MM.1S (cell line): ENCODE data around the gene PIGC.

Experiments
- DNase-seq: peaks from one replicate; pipeline ENCODE4 v3.0.0-alpha.2; 2015
- H2AFZ ChIP-seq: fragments of 300-600 bp; sonication (generic); 2 replicates; pipeline ENCODE4 v1.6.0; 2016; ENCODE audit warnings: antibody characterized with exemption, low read length
- H3F3A ChIP-seq: fragments of 300-600 bp; sonication (generic); 2 replicates; pipeline ENCODE4 v1.6.1; 2016; ENCODE audit warnings: mild to moderate bottlenecking, antibody characterized with exemption, low read length, moderate library complexity, mixed read lengths; ENCODE audit not compliant: insufficient read depth
- H3K27ac ChIP-seq: fragments of 300-600 bp; sonication (generic); 2 replicates; pipeline ENCODE4 v1.5.1; 2016; ENCODE audit warnings: mild to moderate bottlenecking, low read length
- H3K27me3 ChIP-seq: fragments of 300-600 bp; sonication (generic); replicated peaks from 2 replicates; pipeline ENCODE4 v1.6.0; 2016; ENCODE audit warnings: low read length; ENCODE audit not compliant: insufficient read depth
- H3K36me3 ChIP-seq: fragments of 300-600 bp; sonication (generic); replicated peaks from 2 replicates; pipeline ENCODE4 v1.6.1; 2016; ENCODE audit warnings: mild to moderate bottlenecking, low read length, mixed read lengths; ENCODE audit not compliant: insufficient read depth
- H3K4me1 ChIP-seq: fragments of 300-600 bp; sonication (generic); 2 replicates; pipeline ENCODE4 v1.6.1; 2016; ENCODE audit warnings: low read length, mixed read lengths
- H3K4me2 ChIP-seq: fragments of 300-600 bp; sonication (generic); 2 replicates; pipeline ENCODE4 v1.6.0; 2016; ENCODE audit warnings: low read depth, low read length
- H3K4me3 ChIP-seq: fragments of 300-600 bp; sonication (generic); 2 replicates; pipeline ENCODE4 v1.5.1; 2016; ENCODE audit warnings: low read length, mixed read lengths
- H3K79me2 ChIP-seq: fragments of 300-600 bp; sonication (generic); 2 replicates; pipeline ENCODE4 v1.6.1; 2016; ENCODE audit warnings: mixed run types, low read length, mixed read lengths
- H3K9ac ChIP-seq: fragments of 300-600 bp; sonication (generic); 2 replicates; pipeline ENCODE4 v1.6.1; 2016; ENCODE audit warnings: low read length, mixed read lengths
- H3K9me2 ChIP-seq: fragments of 300-600 bp; sonication (generic); replicated peaks from 2 replicates; pipeline ENCODE4 v1.6.1; 2016; ENCODE audit warnings: mild to moderate bottlenecking, low read length, mixed read lengths; ENCODE audit not compliant: insufficient read depth
- H3K9me3 ChIP-seq: fragments of 300-600 bp; sonication (generic); replicated peaks from 2 replicates; pipeline ENCODE4 v1.6.1; 2016; ENCODE audit warnings: mild to moderate bottlenecking, low read length, mixed read lengths; ENCODE audit not compliant: insufficient read depth
- H4K20me1 ChIP-seq: fragments of 300-600 bp; sonication (generic); 2 replicates; pipeline ENCODE4 v1.6.1; 2016; ENCODE audit warnings: mild to moderate bottlenecking, low read length, moderate library complexity, mixed read lengths; ENCODE audit not compliant: insufficient read depth
- EZH2 ChIP-seq: fragments of 300-600 bp; sonication (generic); optimal IDR thresholded peaks from 2 replicates; pipeline ENCODE3; 2017; ENCODE audit warnings: low read depth, mild to moderate bottlenecking, antibody characterized with exemption, low read length, mixed read lengths
- EZH2phosphoT487 ChIP-seq: fragments of 300-600 bp; sonication (generic); IDR thresholded peaks from 2 replicates; pipeline ENCODE4 v1.6.1; 2018; ENCODE audit warnings: antibody characterized with exemption, low read length
- TF ChIP-seq, protein P1 (sequence below): fragments of 300-600 bp; sonication (generic); IDR thresholded peaks from 2 replicates; pipeline ENCODE4 v1.5.1; 2016; ENCODE audit warnings: antibody characterized with exemption, low read length, mixed read lengths

Gene PIGC

DNA sequence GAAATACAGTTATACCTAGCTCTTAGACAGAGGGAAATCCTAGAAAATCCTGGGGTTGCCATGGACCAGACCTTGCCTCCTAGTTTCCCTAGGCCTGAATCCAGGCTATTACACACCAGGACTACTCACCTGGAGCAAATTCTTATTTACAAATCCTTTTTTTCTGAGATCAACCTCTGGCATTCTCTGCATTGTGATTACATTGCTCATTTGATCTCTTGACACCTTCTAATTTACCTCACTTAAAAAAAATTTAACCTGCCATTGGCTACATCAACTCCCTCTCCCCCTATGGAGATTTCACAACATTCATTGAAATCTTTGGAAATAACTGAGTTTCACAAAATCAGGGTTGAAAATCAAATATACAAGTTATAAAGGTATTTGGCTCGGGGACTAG lies 26.3 kb downstream of the PIGC start:
- Histone ChIP-seq H3K27ac (no peak overlapping the region), H3K9ac (no peak overlapping the region), H3K27me3 (no peaks in the 10 kb centered on the region), H3K79me2 (no peaks in the 10 kb centered on the region), H4K20me1 (no peaks in the 10 kb centered on the region), H3K36me3 (no peaks in the 10 kb centered on the region), H3K9me3 (no peaks in the 10 kb centered on the region), H3K4me1 (no peaks in the 10 kb centered on the region), H3K9me2 (no peaks in the 10 kb centered on the region), H3K4me3 (no peak overlapping the region), H3F3A (no peaks in the 10 kb centered on the region), H3K4me2 (no peak overlapping the region), H2AFZ (no peak overlapping the region)
- TF ChIP-seq EZH2 = no peak
- no peak for DNase-seq

- Histone ChIP-seq H3K27ac (no peak overlapping the region), H3K27me3 (no peaks in the 10 kb centered on the region), H3K9me3 (no peaks in the 10 kb centered on the region), H3K9ac (no peak overlapping the region), H3F3A (no peaks in the 10 kb centered on the region), H4K20me1 (no peaks in the 10 kb centered on the region), H2AFZ (no peak overlapping the region), H3K79me2 (no peaks in the 10 kb centered on the region), H3K36me3 (no peaks in the 10 kb centered on the region), H3K4me1 (no peaks in the 10 kb centered on the region), H3K4me3 (no peak overlapping the region), H3K9me2 (no peaks in the 10 kb centered on the region), H3K4me2 (no peak overlapping the region)
- no peak for DNase-seq
- no peak for TF ChIP-seq EZH2
- TF ChIP-seq, protein P1, sequence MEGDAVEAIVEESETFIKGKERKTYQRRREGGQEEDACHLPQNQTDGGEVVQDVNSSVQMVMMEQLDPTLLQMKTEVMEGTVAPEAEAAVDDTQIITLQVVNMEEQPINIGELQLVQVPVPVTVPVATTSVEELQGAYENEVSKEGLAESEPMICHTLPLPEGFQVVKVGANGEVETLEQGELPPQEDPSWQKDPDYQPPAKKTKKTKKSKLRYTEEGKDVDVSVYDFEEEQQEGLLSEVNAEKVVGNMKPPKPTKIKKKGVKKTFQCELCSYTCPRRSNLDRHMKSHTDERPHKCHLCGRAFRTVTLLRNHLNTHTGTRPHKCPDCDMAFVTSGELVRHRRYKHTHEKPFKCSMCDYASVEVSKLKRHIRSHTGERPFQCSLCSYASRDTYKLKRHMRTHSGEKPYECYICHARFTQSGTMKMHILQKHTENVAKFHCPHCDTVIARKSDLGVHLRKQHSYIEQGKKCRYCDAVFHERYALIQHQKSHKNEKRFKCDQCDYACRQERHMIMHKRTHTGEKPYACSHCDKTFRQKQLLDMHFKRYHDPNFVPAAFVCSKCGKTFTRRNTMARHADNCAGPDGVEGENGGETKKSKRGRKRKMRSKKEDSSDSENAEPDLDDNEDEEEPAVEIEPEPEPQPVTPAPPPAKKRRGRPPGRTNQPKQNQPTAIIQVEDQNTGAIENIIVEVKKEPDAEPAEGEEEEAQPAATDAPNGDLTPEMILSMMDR = no peak
- no peak for TF ChIP-seq EZH2phosphoT487
Observed at GRCh38 chr1:172416496-172417035, 27.3 kb downstream of the PIGC start.

DNA sequence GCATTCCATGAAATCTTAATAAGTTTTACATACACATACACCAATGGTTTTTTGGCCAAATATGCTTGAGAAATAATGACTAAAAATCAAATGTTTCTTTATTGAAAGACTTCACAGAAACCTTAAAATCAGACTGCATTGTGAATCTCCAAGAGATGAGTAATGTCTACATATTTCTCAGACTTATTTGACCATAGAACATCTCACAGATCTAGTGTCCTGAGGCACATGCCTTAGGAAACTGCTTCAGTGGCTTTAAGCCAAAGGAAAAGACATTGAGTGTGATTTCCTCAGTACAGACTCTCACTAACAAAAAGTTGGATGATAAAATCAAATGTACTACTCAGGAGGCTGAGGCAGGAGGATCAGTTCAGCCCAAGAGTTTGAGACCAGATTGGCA lies 29.5 kb downstream of the PIGC start:
- no peaks in the 10 kb centered on the region for H3K36me3 ChIP-seq
- no peak overlapping the region for H3K9ac ChIP-seq
- no peak overlapping the region for H3K4me2 ChIP-seq
- no peaks in the 10 kb centered on the region for H3F3A ChIP-seq
- no peak overlapping the region for H3K4me3 ChIP-seq
- no peaks in the 10 kb centered on the region for H3K4me1 ChIP-seq
- no peak for DNase-seq
- no peak overlapping the region for H2AFZ ChIP-seq
- H3K27me3 ChIP-seq = no peaks in the 10 kb centered on the region
- H3K79me2 ChIP-seq = no peaks in the 10 kb centered on the region
- TF ChIP-seq EZH2phosphoT487 = no peak
- no peak for TF ChIP-seq EZH2
- H3K9me3 ChIP-seq = no peaks in the 10 kb centered on the region
- no peaks in the 10 kb centered on the region for H3K9me2 ChIP-seq
- H4K20me1 ChIP-seq = no peaks in the 10 kb centered on the region
- no peak overlapping the region for H3K27ac ChIP-seq

DNA sequence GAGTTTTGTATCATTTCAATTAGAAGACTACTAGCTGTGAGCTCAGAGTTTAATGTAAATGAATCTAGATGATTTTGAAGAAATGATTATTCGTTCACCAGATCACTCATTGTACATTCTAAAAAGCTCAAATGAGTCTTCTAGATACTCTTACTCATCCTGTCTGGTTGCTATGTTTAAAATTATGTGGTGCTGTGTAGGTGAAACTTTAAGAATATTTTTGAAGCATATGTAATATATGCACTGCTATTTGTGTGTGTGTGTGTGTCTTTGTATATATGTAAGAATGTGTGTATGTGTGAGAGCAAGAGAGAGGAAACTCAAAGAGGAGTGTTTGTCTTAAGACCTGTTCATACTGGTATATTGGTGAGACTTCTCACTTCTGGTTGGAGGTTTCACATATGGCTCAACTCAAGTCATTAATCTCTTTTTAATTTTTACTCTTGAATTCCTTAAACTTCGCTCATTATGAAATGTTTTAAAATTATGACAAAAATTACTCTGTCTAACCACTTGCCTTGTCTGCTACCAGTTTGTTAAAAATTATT lies 32.0 kb downstream of the PIGC start:
- Histone ChIP-seq H2AFZ (no peak overlapping the region), H3F3A (no peaks in the 10 kb centered on the region), H3K9ac (no peak overlapping the region), H3K4me1 (no peaks in the 10 kb centered on the region), H3K27ac (no peak overlapping the region), H3K27me3 (no peaks in the 10 kb centered on the region), H3K9me2 (no peaks in the 10 kb centered on the region), H4K20me1 (no peaks in the 10 kb centered on the region), H3K36me3 (no peaks in the 10 kb centered on the region), H3K79me2 (no peaks in the 10 kb centered on the region), H3K4me3 (no peak overlapping the region), H3K4me2 (no peak overlapping the region), H3K9me3 (no peaks in the 10 kb centered on the region)
- TF ChIP-seq, protein P1 = no peak
- TF ChIP-seq EZH2phosphoT487 (no peak), EZH2 (no peak)
- DNase-seq = no peak
